MM.1S (cell line): ENCODE results near the gene SPINT4.

Experiments used
- DNase-seq: peaks from one replicate; pipeline ENCODE4 v3.0.0-alpha.2; 2015
- H2AFZ ChIP-seq: fragments of 300-600 bp; sonication (generic); 2 replicates; pipeline ENCODE4 v1.6.0; 2016; ENCODE audit warnings: antibody characterized with exemption, low read length
- H3F3A ChIP-seq: fragments of 300-600 bp; sonication (generic); 2 replicates; pipeline ENCODE4 v1.6.1; 2016; ENCODE audit warnings: mild to moderate bottlenecking, antibody characterized with exemption, low read length, moderate library complexity, mixed read lengths; ENCODE audit not compliant: insufficient read depth
- H3K27ac ChIP-seq: fragments of 300-600 bp; sonication (generic); 2 replicates; pipeline ENCODE4 v1.5.1; 2016; ENCODE audit warnings: mild to moderate bottlenecking, low read length
- H3K27me3 ChIP-seq: fragments of 300-600 bp; sonication (generic); replicated peaks from 2 replicates; pipeline ENCODE4 v1.6.0; 2016; ENCODE audit warnings: low read length; ENCODE audit not compliant: insufficient read depth
- H3K36me3 ChIP-seq: fragments of 300-600 bp; sonication (generic); replicated peaks from 2 replicates; pipeline ENCODE4 v1.6.1; 2016; ENCODE audit warnings: mild to moderate bottlenecking, low read length, mixed read lengths; ENCODE audit not compliant: insufficient read depth
- H3K4me1 ChIP-seq: fragments of 300-600 bp; sonication (generic); 2 replicates; pipeline ENCODE4 v1.6.1; 2016; ENCODE audit warnings: low read length, mixed read lengths
- H3K4me2 ChIP-seq: fragments of 300-600 bp; sonication (generic); 2 replicates; pipeline ENCODE4 v1.6.0; 2016; ENCODE audit warnings: low read depth, low read length
- H3K4me3 ChIP-seq: fragments of 300-600 bp; sonication (generic); 2 replicates; pipeline ENCODE4 v1.5.1; 2016; ENCODE audit warnings: low read length, mixed read lengths
- H3K79me2 ChIP-seq: fragments of 300-600 bp; sonication (generic); 2 replicates; pipeline ENCODE4 v1.6.1; 2016; ENCODE audit warnings: mixed run types, low read length, mixed read lengths
- H3K9ac ChIP-seq: fragments of 300-600 bp; sonication (generic); 2 replicates; pipeline ENCODE4 v1.6.1; 2016; ENCODE audit warnings: low read length, mixed read lengths
- H3K9me2 ChIP-seq: fragments of 300-600 bp; sonication (generic); replicated peaks from 2 replicates; pipeline ENCODE4 v1.6.1; 2016; ENCODE audit warnings: mild to moderate bottlenecking, low read length, mixed read lengths; ENCODE audit not compliant: insufficient read depth
- H3K9me3 ChIP-seq: fragments of 300-600 bp; sonication (generic); replicated peaks from 2 replicates; pipeline ENCODE4 v1.6.1; 2016; ENCODE audit warnings: mild to moderate bottlenecking, low read length, mixed read lengths; ENCODE audit not compliant: insufficient read depth
- H4K20me1 ChIP-seq: fragments of 300-600 bp; sonication (generic); 2 replicates; pipeline ENCODE4 v1.6.1; 2016; ENCODE audit warnings: mild to moderate bottlenecking, low read length, moderate library complexity, mixed read lengths; ENCODE audit not compliant: insufficient read depth
- EZH2 ChIP-seq: fragments of 300-600 bp; sonication (generic); optimal IDR thresholded peaks from 2 replicates; pipeline ENCODE3; 2017; ENCODE audit warnings: low read depth, mild to moderate bottlenecking, antibody characterized with exemption, low read length, mixed read lengths
- EZH2phosphoT487 ChIP-seq: fragments of 300-600 bp; sonication (generic); IDR thresholded peaks from 2 replicates; pipeline ENCODE4 v1.6.1; 2018; ENCODE audit warnings: antibody characterized with exemption, low read length
- TF ChIP-seq, protein P1 (sequence below): fragments of 300-600 bp; sonication (generic); IDR thresholded peaks from 2 replicates; pipeline ENCODE4 v1.5.1; 2016; ENCODE audit warnings: antibody characterized with exemption, low read length, mixed read lengths

The SPINT4 gene

DNA sequence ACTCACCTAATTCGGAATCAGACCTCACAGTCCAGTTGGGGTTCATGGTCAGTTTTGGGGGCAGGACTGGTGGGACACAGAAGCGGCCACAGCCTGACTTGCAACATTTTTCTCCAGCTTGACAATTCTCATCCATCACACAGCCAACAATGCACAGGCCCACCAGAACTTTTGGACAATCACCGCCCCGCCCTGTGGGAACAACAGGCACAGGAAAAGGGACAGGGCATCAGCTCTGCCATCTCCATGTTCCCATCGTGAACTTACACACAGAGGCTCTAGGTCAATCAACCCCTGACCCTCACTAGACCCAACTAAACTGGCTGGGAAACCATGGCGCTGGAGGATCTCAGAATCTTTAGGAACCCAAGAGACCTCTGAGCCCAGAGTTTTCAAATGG is 53.3 kb downstream of the SPINT4 start:
- Histone ChIP-seq H3K36me3 (no peaks in the 10 kb centered on the region), H3K4me2 (no peak overlapping the region), H3K4me1 (no peaks in the 10 kb centered on the region), H4K20me1 (no peaks in the 10 kb centered on the region), H3F3A (no peaks in the 10 kb centered on the region), H3K27ac (no peak overlapping the region), H3K79me2 (no peaks in the 10 kb centered on the region), H3K4me3 (no peak overlapping the region), H3K9me2 (no peaks in the 10 kb centered on the region), H3K27me3 (no peaks in the 10 kb centered on the region), H3K9me3 (no peaks in the 10 kb centered on the region), H2AFZ (no peak overlapping the region), H3K9ac (no peak overlapping the region)
- DNase-seq = no peak
- TF ChIP-seq, protein P1, sequence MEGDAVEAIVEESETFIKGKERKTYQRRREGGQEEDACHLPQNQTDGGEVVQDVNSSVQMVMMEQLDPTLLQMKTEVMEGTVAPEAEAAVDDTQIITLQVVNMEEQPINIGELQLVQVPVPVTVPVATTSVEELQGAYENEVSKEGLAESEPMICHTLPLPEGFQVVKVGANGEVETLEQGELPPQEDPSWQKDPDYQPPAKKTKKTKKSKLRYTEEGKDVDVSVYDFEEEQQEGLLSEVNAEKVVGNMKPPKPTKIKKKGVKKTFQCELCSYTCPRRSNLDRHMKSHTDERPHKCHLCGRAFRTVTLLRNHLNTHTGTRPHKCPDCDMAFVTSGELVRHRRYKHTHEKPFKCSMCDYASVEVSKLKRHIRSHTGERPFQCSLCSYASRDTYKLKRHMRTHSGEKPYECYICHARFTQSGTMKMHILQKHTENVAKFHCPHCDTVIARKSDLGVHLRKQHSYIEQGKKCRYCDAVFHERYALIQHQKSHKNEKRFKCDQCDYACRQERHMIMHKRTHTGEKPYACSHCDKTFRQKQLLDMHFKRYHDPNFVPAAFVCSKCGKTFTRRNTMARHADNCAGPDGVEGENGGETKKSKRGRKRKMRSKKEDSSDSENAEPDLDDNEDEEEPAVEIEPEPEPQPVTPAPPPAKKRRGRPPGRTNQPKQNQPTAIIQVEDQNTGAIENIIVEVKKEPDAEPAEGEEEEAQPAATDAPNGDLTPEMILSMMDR = no peak
- no peak for TF ChIP-seq EZH2phosphoT487
- TF ChIP-seq EZH2 = no peak
